ENCODE results near the gene NIPBL.

Gene NIPBL

DNA sequence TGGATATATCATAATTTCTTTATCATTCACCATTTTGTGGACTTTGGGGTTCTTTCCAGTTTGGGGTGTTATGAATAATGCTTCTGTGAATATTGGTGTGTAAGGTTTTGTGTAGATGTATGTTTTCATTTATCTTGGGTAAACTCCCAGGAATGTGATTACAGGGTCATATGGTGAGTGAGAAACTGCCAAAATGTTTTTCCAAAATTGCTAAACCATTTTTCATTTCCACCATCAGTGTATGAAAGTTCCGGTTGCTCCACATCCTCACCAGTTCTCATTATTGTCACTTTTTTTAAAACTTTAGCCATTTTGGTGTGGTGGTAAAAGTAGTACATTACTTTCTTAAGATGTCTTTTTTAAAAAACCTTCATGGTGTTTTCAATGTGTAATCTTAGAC, 152.9 kb downstream of the NIPBL start:
- no peak overlapping the region for H3K4me3 ChIP-seq (ENCODE audit: low read length)
- TF ChIP-seq, protein P1, sequence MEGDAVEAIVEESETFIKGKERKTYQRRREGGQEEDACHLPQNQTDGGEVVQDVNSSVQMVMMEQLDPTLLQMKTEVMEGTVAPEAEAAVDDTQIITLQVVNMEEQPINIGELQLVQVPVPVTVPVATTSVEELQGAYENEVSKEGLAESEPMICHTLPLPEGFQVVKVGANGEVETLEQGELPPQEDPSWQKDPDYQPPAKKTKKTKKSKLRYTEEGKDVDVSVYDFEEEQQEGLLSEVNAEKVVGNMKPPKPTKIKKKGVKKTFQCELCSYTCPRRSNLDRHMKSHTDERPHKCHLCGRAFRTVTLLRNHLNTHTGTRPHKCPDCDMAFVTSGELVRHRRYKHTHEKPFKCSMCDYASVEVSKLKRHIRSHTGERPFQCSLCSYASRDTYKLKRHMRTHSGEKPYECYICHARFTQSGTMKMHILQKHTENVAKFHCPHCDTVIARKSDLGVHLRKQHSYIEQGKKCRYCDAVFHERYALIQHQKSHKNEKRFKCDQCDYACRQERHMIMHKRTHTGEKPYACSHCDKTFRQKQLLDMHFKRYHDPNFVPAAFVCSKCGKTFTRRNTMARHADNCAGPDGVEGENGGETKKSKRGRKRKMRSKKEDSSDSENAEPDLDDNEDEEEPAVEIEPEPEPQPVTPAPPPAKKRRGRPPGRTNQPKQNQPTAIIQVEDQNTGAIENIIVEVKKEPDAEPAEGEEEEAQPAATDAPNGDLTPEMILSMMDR (conservative IDR thresholded peaks at IDR 0.05; ENCODE audit: low read depth, low read length) = no peak
- no peak for DNase-seq (ENCODE audit: low read depth)

DNA sequence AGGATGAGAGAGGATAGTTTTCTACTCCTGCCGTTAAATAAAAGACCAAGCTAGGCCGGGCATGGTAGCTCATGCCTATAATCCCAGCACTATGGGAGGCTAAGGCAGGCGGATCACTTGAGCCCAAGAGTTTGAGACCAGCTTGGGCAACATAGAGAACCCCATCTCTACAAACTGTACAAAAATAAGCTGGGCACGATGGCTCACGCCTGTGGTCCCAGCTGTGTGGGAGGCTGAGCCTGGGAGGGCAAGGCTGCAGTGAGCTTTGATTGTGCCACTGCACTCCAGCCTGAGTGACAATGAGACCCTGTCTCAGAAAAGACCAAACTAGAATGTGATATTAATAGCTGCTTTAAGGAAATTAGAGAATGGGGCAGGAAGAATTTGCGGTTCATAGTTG, 158.4 kb downstream of the NIPBL start:
- TF ChIP-seq, protein P1 (conservative IDR thresholded peaks at IDR 0.05; ENCODE audit: low read depth, low read length) = no peak
- H3K4me3 ChIP-seq (ENCODE audit: low read length) = no peak overlapping the region
- no peak for DNase-seq (ENCODE audit: low read depth)

DNA sequence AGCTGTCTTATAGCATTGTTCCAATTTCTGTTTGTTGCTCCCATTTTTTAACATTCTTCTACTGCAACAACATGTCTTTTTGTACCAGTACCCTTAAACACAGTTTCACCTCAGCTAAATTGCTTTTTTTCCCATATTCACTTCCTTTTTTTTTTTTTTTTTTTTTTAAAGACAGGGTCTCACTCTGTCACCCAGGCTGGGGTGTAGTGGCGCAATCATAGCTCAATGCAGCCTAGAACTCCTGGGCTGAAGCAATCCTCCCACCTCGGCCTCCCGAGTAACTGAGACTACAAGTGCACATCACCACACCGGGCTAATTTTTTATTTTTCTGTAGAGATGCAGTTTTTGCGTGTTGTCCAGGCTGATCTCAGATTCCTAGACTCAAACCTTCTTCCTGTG, 161.3 kb downstream of the NIPBL start:
- no peak overlapping the region for H3K4me3 ChIP-seq (ENCODE audit: low read length)
- DNase-seq (ENCODE audit: low read depth) = no peak
- TF ChIP-seq, protein P1 (conservative IDR thresholded peaks at IDR 0.05; ENCODE audit: low read depth, low read length) = no peak

DNA sequence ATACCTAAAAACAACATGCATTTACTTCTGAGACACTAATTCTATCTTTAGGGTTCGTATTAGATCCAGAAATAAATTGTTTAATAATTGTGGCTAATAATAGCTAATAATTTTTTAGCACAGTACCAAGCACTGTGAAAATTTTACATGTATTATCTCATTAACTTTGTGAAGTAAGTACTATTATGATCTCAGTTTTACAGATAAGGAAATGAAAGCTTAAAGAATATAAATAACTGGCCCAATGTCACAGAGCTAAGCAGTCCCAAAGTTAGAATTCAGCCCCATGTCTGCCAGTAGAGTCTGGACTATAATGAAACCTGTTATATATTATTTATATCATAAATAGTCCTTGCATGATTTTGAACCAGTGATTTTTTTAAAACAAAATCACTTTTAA, 163.3 kb downstream of the NIPBL start:
- TF ChIP-seq, protein P1 (conservative IDR thresholded peaks at IDR 0.05; ENCODE audit: low read depth, low read length) = no peak
- DNase-seq (ENCODE audit: low read depth) = no peak
- no peak overlapping the region for H3K4me3 ChIP-seq (ENCODE audit: low read length)

DNA sequence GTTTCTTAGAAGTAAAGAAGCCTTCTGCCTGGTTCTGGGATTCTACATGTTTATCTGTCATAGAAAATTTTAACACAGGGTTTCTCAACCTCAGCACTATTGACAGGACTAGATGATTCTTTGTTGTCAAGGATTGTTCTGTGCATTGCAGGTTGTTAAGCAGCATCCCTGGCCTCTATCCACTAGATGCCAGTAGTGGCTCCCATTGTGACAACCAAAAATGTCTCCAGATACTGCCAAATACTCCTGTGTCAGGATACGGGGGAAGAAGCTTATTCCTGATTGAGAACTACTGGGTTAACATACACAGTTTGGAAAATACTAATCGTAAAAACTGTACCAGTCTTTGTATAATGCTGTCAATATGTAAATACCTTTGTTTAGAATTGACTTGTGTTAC, 167.1 kb downstream of the NIPBL start:
- DNase-seq (ENCODE audit: low read depth) = no peak
- no peak overlapping the region for H3K4me3 ChIP-seq (ENCODE audit: low read length)
- TF ChIP-seq, protein P1 (conservative IDR thresholded peaks at IDR 0.05; ENCODE audit: low read depth, low read length) = peak; percentile 12

DNA sequence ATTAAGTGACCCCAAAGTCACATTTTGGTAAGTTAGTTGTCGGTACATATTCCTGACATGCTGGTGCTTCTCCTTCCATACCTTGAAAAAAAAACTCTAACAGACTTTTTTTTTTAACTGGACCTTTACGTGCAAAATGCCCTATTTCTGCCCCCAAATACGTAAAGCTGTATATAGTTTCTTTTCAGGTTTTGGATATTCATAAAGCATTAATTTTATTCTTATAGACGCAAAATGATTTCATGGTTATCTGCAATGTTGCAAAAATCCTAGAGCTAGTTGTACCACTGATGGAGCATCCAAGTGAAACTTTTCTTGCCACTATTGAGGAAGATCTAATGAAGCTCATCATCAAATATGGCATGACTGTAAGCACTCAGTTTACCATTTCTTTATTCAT, 167.6 kb downstream of the NIPBL start:
- no peak for DNase-seq (ENCODE audit: low read depth)
- no peak overlapping the region for H3K4me3 ChIP-seq (ENCODE audit: low read length)
- TF ChIP-seq, protein P1 (conservative IDR thresholded peaks at IDR 0.05; ENCODE audit: low read depth, low read length) = no peak

DNA sequence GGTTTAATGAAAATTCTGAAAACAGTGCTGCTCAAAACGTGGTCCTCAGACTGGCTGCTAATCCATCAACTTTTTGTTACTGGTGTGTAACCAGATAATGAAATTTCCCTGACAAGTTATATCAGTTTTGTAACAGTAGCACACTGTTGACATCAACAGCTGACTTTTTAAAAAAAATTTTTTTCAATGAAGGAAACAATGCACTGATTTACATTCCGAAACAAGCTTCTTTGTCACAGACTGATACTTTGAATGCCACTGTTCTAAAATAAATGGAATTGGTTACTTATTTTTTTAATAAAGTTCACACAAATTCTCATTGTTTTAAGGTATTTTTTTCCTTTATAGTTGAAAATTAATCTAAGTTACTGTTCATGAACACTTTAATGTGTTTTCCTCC, 169.1 kb downstream of the NIPBL start:
- H3K4me3 ChIP-seq (ENCODE audit: low read length) = no peak overlapping the region
- no peak for DNase-seq (ENCODE audit: low read depth)
- TF ChIP-seq, protein P1 (conservative IDR thresholded peaks at IDR 0.05; ENCODE audit: low read depth, low read length) = no peak
